HepG2 (cell line): ENCODE measurements around the gene ZBED5. TPM values are rescaled to one million over a fixed set of nuclear protein-coding genes. Genes with fewer than 3 reads are reported as not detected.

ENCODE experiments used
- ATF7 ChIP-seq, 2 experiments: fragments of 450-650 bp in 1 of 2; sonication (generic) in 1 of 2; formaldehyde crosslinking in 1 of 2; IDR thresholded peaks; 2 replicates each; pipeline versions ENCODE4 v1.4.0 to v1.6.1; 2016 to 2020; ENCODE audit warnings: antibody characterized with exemption in 1 of 2, mild to moderate bottlenecking in 1 of 2, missing genetic modification reagents in 1 of 2
- DMAP1 ChIP-seq: IDR thresholded peaks from 2 replicates; pipeline ENCODE4 v1.6.1; 2016
- FOXC1 ChIP-seq: sonication (generic); formaldehyde crosslinking; IDR thresholded peaks from 2 replicates; pipeline ENCODE4 v1.8.0; 2022; ENCODE audit warnings: mild to moderate bottlenecking, missing genetic modification reagents, borderline replicate concordance
- HHEX ChIP-seq: IDR thresholded peaks from 2 replicates; pipeline ENCODE4 v1.6.1; 2016; ENCODE audit warnings: control low read depth
- MLLT10 ChIP-seq: sonication (generic); formaldehyde crosslinking; IDR thresholded peaks from 2 replicates; pipeline ENCODE4 v1.4.0; 2020; ENCODE audit warnings: missing genetic modification reagents
- NRL ChIP-seq: sonication (generic); formaldehyde crosslinking; IDR thresholded peaks from 2 replicates; pipeline ENCODE4 v1.5.0; 2020; ENCODE audit warnings: missing genetic modification reagents, mild to moderate bottlenecking, moderate library complexity, borderline replicate concordance
- RBAK ChIP-seq: sonication (generic); formaldehyde crosslinking; IDR thresholded peaks from 2 replicates; pipeline ENCODE4 v1.5.1; 2020; ENCODE audit warnings: mild to moderate bottlenecking, missing genetic modification reagents
- RCOR2 ChIP-seq: IDR thresholded peaks from 2 replicates; pipeline ENCODE4 v1.6.1; 2016; ENCODE audit warnings: missing biosample characterization, missing genetic modification reagents
- RFX3 ChIP-seq: IDR thresholded peaks from 2 replicates; pipeline ENCODE4 v1.6.1; 2016; ENCODE audit warnings: missing biosample characterization, missing genetic modification reagents
- SETDB1 ChIP-seq: sonication (generic); formaldehyde crosslinking; IDR thresholded peaks from 2 replicates; pipeline ENCODE4 v1.5.1; 2020; ENCODE audit warnings: missing genetic modification reagents, mild to moderate bottlenecking, borderline replicate concordance
- SIN3A ChIP-seq: IDR thresholded peaks from 2 replicates; pipeline ENCODE4 v1.6.1; 2011; ENCODE audit warnings: low read depth, mild to moderate bottlenecking, control low read depth, low read length, borderline replicate concordance
- SRF ChIP-seq: IDR thresholded peaks from 2 replicates; pipeline ENCODE4 v1.6.1; 2011; ENCODE audit warnings: mild to moderate bottlenecking, low read depth, low read length, moderate library complexity
- TSC22D2 ChIP-seq: sonication (generic); formaldehyde crosslinking; IDR thresholded peaks from 2 replicates; pipeline ENCODE4 v1.5.1; 2020; ENCODE audit warnings: missing genetic modification reagents, mild to moderate bottlenecking, borderline replicate concordance
- U2AF2 ChIP-seq: fragments of 200-400 bp; formaldehyde crosslinking; IDR thresholded peaks from 2 replicates; pipeline ENCODE4 v1.6.1; 2017; ENCODE audit warnings: low read depth, mild to moderate bottlenecking, low read length
- ZKSCAN8 ChIP-seq: IDR thresholded peaks from 2 replicates; pipeline ENCODE4 v1.6.1; 2016; ENCODE audit warnings: borderline replicate concordance, missing genetic modification reagents, missing compliant biosample characterization
- ZNF3 ChIP-seq: IDR thresholded peaks from 2 replicates; pipeline ENCODE4 v1.7.0; 2017; ENCODE audit warnings: inconsistent platforms
- ZSCAN9 ChIP-seq: IDR thresholded peaks from 2 replicates; pipeline ENCODE4 v1.6.1; 2016; ENCODE audit warnings: borderline replicate concordance
- polyA plus RNA-seq, 8 experiments: library from polyadenylated mRNA; depleted of rRNA in 3 of 8; stranded (reverse) in 7 of 8; unstranded in 1 of 8; fragments of >200 nt; fragmentation: Illumina TruSeq in 4 of 8; extraction: Trizol in 4 of 8; gene quantifications; 2 replicates each; pipeline versions ENCODE4 v1.2.1 to v1.2.3, GENCODE V29; 2011 to 2016; ENCODE audit warnings: low read depth in 4 of 8, missing spikeins in 1 of 8, mixed read lengths in 1 of 8; ENCODE audit not compliant: insufficient read depth in 1 of 8
- total RNA-seq, 5 experiments: library from RNA; depleted of rRNA; stranded (reverse); fragments of >200 nt; fragmentation: Illumina TruSeq; extraction: Trizol; gene quantifications; 2 replicates each; pipeline ENCODE4 v1.2.3, GENCODE V29; 2016; ENCODE audit warnings: low read depth in 1 of 5
- TF ChIP-seq, protein P1 (sequence below): sonication (generic); formaldehyde crosslinking; conservative IDR thresholded peaks from 2 replicates; pipeline ENCODE4 v1.4.0; 2020; ENCODE audit warnings: missing genetic modification reagents
- TF ChIP-seq, protein P2 (sequence below): fragments of 450-650 bp; IDR thresholded peaks from 2 replicates; pipeline ENCODE4 v1.6.1; 2016
- TF ChIP-seq, protein P3 (sequence below): sonication (generic); formaldehyde crosslinking; IDR thresholded peaks from 2 replicates; pipeline ENCODE4 v1.4.0; 2020; ENCODE audit warnings: mild to moderate bottlenecking, missing genetic modification reagents
- TF ChIP-seq, protein P4 (sequence below): sonication (generic); formaldehyde crosslinking; IDR thresholded peaks from 2 replicates; pipeline ENCODE4 v1.4.0; 2020; ENCODE audit warnings: missing genetic modification reagents

ZBED5 gene
- total and polyA plus RNA-seq, 2 of the 13 experiments (the other 11 are each of a cell fraction or from before 2014, with no cell fraction given): 18.2 to 38.6 TPM

DNA sequence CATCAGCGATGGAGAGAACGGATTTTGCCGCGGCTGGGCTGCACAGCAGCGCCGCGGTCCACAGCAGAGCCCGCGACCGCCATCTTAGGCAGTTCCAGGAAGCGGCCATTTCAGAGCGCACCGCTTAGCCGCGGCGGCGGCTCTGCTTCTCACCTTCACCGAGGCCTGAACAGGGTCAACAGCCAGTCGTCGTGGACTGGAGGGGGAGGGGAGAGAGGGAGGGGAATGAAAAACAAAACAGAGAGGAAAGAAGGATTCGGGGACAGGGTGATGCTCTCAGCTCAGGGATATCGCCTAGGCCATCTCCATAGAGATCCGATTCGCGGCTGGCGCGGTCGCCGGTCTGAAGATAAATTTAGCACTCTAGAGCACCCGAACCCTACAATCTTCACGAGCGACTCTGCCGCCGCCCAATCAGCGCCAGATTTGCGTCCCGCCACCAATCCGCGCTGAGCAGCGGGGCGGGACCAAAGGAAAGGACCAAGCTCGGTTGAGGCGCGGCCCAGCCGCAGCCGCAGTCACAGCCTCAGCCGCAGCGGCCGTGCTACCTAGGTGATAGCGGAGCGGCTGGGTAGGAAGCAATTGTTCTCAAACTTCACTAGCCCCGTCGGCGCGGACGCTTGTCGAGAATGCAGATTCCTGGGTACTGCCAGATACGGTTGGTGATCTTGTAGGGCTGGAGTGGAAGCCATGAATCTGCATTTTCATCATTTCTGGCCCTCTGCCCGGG lies at the start of gene ZBED5 (continued):
- TF ChIP-seq, protein P1, sequence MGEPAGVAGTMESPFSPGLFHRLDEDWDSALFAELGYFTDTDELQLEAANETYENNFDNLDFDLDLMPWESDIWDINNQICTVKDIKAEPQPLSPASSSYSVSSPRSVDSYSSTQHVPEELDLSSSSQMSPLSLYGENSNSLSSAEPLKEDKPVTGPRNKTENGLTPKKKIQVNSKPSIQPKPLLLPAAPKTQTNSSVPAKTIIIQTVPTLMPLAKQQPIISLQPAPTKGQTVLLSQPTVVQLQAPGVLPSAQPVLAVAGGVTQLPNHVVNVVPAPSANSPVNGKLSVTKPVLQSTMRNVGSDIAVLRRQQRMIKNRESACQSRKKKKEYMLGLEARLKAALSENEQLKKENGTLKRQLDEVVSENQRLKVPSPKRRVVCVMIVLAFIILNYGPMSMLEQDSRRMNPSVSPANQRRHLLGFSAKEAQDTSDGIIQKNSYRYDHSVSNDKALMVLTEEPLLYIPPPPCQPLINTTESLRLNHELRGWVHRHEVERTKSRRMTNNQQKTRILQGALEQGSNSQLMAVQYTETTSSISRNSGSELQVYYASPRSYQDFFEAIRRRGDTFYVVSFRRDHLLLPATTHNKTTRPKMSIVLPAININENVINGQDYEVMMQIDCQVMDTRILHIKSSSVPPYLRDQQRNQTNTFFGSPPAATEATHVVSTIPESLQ (CRISPR knock-in tag): no peak
- TF ChIP-seq ZSCAN9 (CRISPR knock-in tag) (peak; percentile 69), ZNF3 (CRISPR knock-in tag) (no peak; the same call in 1 of the 2 replicates), DMAP1 (CRISPR knock-in tag) (peak; percentile 66), SRF (no peak), RFX3 (CRISPR knock-in tag) (peak; percentile 21; the same call in 1 of the 2 replicates), SETDB1 (no peak), NRL (CRISPR knock-in tag) (no peak), FOXC1 (peak; percentile 95), RBAK (no peak), SIN3A (no peak), TSC22D2 (CRISPR knock-in tag) (no peak), RCOR2 (CRISPR knock-in tag) (0 out of 2 replicates have a peak, but pooled peaks have one; percentile 27), ATF7 (IDR thresholded peaks at IDR 0.05) (no peak), ATF7 (CRISPR knock-in tag; IDR thresholded peaks at IDR 0.05) (no peak), HHEX (CRISPR knock-in tag) (no peak), ZKSCAN8 (CRISPR knock-in tag) (0 out of 2 replicates have a peak, but pooled peaks have one; percentile 21), MLLT10 (CRISPR knock-in tag) (no peak), U2AF2 (peak; percentile 39; the same call in 1 of the 2 replicates)
- TF ChIP-seq, protein P2, sequence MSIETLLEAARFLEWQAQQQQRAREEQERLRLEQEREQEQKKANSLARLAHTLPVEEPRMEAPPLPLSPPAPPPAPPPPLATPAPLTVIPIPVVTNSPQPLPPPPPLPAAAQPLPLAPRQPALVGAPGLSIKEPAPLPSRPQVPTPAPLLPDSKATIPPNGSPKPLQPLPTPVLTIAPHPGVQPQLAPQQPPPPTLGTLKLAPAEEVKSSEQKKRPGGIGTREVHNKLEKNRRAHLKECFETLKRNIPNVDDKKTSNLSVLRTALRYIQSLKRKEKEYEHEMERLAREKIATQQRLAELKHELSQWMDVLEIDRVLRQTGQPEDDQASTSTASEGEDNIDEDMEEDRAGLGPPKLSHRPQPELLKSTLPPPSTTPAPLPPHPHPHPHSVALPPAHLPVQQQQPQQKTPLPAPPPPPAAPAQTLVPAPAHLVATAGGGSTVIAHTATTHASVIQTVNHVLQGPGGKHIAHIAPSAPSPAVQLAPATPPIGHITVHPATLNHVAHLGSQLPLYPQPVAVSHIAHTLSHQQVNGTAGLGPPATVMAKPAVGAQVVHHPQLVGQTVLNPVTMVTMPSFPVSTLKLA: no peak
- TF ChIP-seq, protein P3, sequence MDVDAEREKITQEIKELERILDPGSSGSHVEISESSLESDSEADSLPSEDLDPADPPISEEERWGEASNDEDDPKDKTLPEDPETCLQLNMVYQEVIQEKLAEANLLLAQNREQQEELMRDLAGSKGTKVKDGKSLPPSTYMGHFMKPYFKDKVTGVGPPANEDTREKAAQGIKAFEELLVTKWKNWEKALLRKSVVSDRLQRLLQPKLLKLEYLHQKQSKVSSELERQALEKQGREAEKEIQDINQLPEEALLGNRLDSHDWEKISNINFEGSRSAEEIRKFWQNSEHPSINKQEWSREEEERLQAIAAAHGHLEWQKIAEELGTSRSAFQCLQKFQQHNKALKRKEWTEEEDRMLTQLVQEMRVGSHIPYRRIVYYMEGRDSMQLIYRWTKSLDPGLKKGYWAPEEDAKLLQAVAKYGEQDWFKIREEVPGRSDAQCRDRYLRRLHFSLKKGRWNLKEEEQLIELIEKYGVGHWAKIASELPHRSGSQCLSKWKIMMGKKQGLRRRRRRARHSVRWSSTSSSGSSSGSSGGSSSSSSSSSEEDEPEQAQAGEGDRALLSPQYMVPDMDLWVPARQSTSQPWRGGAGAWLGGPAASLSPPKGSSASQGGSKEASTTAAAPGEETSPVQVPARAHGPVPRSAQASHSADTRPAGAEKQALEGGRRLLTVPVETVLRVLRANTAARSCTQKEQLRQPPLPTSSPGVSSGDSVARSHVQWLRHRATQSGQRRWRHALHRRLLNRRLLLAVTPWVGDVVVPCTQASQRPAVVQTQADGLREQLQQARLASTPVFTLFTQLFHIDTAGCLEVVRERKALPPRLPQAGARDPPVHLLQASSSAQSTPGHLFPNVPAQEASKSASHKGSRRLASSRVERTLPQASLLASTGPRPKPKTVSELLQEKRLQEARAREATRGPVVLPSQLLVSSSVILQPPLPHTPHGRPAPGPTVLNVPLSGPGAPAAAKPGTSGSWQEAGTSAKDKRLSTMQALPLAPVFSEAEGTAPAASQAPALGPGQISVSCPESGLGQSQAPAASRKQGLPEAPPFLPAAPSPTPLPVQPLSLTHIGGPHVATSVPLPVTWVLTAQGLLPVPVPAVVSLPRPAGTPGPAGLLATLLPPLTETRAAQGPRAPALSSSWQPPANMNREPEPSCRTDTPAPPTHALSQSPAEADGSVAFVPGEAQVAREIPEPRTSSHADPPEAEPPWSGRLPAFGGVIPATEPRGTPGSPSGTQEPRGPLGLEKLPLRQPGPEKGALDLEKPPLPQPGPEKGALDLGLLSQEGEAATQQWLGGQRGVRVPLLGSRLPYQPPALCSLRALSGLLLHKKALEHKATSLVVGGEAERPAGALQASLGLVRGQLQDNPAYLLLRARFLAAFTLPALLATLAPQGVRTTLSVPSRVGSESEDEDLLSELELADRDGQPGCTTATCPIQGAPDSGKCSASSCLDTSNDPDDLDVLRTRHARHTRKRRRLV: no peak
- TF ChIP-seq, protein P4, sequence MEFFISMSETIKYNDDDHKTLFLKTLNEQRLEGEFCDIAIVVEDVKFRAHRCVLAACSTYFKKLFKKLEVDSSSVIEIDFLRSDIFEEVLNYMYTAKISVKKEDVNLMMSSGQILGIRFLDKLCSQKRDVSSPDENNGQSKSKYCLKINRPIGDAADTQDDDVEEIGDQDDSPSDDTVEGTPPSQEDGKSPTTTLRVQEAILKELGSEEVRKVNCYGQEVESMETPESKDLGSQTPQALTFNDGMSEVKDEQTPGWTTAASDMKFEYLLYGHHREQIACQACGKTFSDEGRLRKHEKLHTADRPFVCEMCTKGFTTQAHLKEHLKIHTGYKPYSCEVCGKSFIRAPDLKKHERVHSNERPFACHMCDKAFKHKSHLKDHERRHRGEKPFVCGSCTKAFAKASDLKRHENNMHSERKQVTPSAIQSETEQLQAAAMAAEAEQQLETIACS (CRISPR knock-in tag): no peak
